ENCODE data around the gene OR52B6.

OR52B6 gene

DNA sequence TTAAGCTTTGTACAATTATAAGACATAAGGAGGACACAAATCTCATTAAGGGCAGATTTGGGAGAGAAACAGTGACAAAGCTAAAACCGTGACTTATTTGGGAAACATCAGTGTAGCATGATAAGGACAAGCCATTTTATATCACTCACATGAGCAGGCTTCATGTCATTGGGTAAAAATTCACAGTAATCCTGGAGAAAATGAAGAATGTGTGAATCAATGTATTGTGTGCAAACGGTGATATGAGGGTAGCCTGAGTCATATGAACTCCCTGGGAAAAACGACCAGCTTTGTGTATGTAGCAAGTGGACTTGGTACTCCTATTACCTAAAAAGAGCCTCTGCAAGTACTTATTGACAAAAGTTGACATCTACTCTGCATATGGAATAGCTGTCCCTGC is 38.1 kb downstream of the OR52B6 start:
- TF ChIP-seq, protein P1, sequence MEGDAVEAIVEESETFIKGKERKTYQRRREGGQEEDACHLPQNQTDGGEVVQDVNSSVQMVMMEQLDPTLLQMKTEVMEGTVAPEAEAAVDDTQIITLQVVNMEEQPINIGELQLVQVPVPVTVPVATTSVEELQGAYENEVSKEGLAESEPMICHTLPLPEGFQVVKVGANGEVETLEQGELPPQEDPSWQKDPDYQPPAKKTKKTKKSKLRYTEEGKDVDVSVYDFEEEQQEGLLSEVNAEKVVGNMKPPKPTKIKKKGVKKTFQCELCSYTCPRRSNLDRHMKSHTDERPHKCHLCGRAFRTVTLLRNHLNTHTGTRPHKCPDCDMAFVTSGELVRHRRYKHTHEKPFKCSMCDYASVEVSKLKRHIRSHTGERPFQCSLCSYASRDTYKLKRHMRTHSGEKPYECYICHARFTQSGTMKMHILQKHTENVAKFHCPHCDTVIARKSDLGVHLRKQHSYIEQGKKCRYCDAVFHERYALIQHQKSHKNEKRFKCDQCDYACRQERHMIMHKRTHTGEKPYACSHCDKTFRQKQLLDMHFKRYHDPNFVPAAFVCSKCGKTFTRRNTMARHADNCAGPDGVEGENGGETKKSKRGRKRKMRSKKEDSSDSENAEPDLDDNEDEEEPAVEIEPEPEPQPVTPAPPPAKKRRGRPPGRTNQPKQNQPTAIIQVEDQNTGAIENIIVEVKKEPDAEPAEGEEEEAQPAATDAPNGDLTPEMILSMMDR (IDR thresholded peaks at IDR 0.05; ENCODE audit: unreplicated experiment in 3 of 3), result no peak
- Mint-ChIP-seq H3K27ac (no peak overlapping the region), H3K36me3 (ENCODE audit: low read depth) (no peaks in the 10 kb centered on the region), H3K4me3 (no peak overlapping the region), H3K4me1 (no peaks in the 10 kb centered on the region), H3K9me3 (no peaks in the 10 kb centered on the region), H3K27me3 (ENCODE audit: low read depth) (no peaks in the 10 kb centered on the region)

GRCh38 chr11:5620651-5621521 is 40.2 kb downstream of the OR52B6 start:
- Mint-ChIP-seq H3K27me3 (ENCODE audit: low read depth) (no peaks in the 10 kb centered on the region), H3K9me3 (no peaks in the 10 kb centered on the region), H3K36me3 (ENCODE audit: low read depth) (no peaks in the 10 kb centered on the region), H3K27ac (peak overlapping the region in 2 of 3 experiments; percentile 4 to 24), H3K4me3 (no peak overlapping the region), H3K4me1 (peaks cover 6% of the 10 kb centered on the region)
- TF ChIP-seq, protein P1 (IDR thresholded peaks at IDR 0.05; ENCODE audit: unreplicated experiment in 3 of 3), result no peak

- Mint-ChIP-seq H3K4me1 (peaks cover 9% of the 10 kb centered on the region), H3K27me3 (ENCODE audit: low read depth) (no peaks in the 10 kb centered on the region), H3K27ac (no peak overlapping the region), H3K36me3 (ENCODE audit: low read depth) (no peaks in the 10 kb centered on the region), H3K9me3 (no peaks in the 10 kb centered on the region), H3K4me3 (no peak overlapping the region)
- TF ChIP-seq, protein P1 (IDR thresholded peaks at IDR 0.05; ENCODE audit: unreplicated experiment in 3 of 3), result no peak
Measured at GRCh38 chr11:5621580-5621979, 40.9 kb downstream of the OR52B6 start.

DNA sequence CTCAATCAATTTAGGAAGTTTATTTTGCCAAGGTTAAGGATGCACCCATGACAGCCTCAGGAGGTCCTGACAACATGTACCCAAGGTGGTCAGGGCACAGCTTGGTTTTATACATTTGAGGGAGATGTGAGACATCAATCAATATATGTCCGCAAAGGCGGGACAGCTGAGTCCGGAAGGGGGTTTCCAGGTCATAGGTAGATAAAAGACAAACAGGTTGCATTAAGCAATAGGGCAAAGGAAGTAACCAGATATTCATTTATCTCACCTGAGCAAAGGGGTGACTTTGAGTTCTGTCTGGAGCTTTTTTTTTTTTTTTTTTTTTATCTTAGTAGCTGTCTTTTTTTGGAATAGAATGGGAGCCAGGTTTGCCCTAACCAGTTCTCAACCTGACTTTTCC is 42.1 kb downstream of the OR52B6 start:
- TF ChIP-seq, protein P1 (IDR thresholded peaks at IDR 0.05; ENCODE audit: unreplicated experiment in 3 of 3), result no peak
- H3K9me3 Mint-ChIP-seq, result no peaks in the 10 kb centered on the region
- H3K27me3 Mint-ChIP-seq (ENCODE audit: low read depth), result no peaks in the 10 kb centered on the region
- H3K4me3 Mint-ChIP-seq, result peak overlapping the region in 2 of 3 experiments; percentile 15 to 33
- no peaks in the 10 kb centered on the region for H3K36me3 Mint-ChIP-seq (ENCODE audit: low read depth)
- no peak overlapping the region for H3K27ac Mint-ChIP-seq
- H3K4me1 Mint-ChIP-seq, result peaks cover 9% of the 10 kb centered on the region

- no peaks in the 10 kb centered on the region for H3K36me3 Mint-ChIP-seq (ENCODE audit: low read depth)
- peak within 1 kb of the TSS; percentile 52 to 58 (median 56) for H3K27ac Mint-ChIP-seq
- TF ChIP-seq, protein P1 (IDR thresholded peaks at IDR 0.05; ENCODE audit: unreplicated experiment in 3 of 3), result no peak
- peaks cover 9% of the 10 kb centered on the region for H3K4me1 Mint-ChIP-seq
- H3K9me3 Mint-ChIP-seq, result no peaks in the 10 kb centered on the region
- H3K4me3 Mint-ChIP-seq, result peak within 1 kb of the TSS; percentile 68 to 74 (median 69)
- no peaks in the 10 kb centered on the region for H3K27me3 Mint-ChIP-seq (ENCODE audit: low read depth)
Measured at GRCh38 chr11:5624489-5625279, 44.0 kb downstream of the OR52B6 start, which contains the start of gene TRIM34. Gene TRIM34, plus strand, starts transcription at chr11:5625001. Its CDS starts 7,331 bp downstream, at chr11:5632332.

Measured in nephron (organoid).